HG03066 (cell line): Measurements from ENCODE around the gene PPFIA4.

Experiments used
- ATAC-seq: cut with Tn5 transposase; IDR thresholded peaks from one replicate; pipeline ENCODE4 v1.9.1; 2021; ENCODE audit warnings: low read depth; ENCODE audit not compliant: unreplicated experiment

PPFIA4 gene

DNA sequence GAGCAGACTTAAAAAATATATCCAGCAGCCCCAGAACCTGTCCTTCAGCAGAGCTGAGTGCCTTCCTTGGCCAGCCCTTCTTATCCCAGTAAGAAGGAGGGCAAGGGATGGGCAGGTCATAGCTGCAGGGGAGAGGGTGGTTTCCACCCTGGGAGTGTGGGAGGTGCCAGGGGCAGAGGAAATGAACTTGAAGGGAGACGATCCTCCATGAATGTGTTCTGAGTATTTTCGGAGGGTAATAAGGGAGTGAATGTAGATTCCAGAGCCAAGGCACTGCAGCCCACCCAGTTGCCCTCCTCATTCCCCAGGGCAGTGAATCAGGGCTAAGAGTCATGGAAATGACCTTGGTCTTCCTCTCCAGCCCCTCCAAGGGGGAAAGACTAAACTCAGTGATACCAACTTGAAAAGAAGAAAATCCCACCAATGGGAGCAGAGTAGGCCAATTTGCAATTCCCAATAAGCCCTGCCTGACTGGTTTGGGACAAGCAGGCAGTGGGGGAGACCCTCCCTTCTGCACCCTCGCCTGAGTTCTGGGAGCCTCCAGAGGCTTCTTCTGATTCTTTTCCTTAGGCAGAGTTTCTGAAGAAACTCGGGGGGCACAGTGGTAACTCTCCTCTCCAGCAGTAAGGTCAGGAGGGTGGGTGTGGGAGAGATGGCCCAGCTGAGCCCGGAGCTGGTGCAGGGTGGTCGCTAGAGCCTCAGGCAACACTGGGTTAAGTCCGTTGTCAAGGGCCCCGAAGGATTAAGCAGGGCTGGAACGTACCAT is 55.4 kb downstream of the PPFIA4 start:
- ATAC-seq, result no peak

DNA sequence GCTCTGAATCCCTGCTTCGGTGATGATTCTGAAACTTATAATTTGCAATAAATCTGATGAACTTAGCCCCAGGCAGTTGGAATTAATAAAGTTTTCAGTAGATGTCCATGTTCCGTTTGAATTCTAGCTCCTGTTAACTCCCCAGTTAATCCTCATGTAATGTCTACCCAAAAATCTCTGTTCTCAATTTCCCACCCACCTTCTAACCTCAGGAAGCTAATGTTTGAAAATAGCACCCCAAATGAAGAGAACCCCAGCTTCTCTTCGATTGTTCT is 55.9 kb downstream of the PPFIA4 start:
- no peak for ATAC-seq

DNA sequence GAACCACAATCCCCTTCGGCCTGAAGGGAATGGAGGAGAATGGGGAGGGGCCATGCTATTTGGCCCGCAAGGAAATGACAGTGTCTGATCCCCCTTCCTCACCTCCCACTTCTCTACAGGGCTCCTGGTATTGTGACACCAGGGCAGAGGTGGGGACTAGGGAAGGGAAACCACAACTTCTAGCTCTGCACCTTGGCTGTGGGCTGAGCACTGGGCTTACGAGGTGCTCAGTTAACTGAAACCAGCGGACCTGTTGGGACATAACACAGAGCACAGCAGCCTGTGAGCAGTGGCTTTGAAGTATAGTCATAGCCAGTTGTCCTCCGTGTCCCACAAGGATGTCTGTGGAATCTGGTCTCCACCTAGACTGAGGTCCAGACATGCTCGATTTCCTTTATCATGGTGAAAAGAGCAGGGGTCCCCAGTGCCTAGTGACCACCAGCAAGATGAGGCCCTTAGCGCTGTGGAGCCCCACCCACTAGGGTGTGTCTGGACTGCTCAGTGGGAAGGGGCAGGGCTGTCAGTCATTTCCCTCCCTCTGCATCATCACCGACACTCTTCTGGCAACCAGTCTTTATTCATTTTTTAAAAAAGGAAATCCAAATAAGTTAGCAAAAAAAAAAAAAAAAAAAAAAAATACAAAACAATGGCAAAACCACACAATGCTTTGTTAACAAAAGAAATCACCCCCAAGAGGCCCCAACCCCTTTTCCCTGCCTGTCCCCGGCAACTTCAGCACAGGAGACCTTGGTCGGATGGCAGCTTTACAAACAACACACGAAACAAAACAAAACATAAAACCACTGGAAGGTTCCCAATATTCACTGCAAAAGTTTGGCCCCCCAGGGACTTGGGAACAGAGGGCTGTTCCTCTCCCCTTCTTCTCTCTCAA is 56.5 kb downstream of the PPFIA4 start:
- ATAC-seq, result no peak

DNA sequence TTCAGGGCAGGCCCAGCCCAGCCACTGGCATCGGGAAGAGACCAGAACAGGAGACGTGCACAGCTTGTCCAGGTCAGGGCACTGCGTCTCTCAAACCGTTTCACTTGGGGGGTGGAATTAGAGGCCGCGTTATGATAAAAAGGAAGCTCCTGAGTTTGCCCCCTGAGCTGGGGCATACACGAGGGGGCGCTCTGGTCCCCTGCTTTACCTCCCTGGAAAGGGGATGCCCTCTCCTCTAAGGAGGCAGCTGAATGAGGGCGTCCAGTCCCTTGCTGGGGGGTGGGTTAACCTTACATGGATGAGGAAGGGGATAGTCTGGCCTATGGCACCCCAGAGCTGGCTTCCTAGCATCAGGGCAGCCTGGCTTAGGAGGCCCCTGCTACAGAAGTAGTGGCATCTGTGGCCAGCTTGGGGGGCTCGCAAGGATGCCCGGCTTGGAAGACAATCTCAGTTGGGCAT is 57.2 kb downstream of the PPFIA4 start:
- ATAC-seq, result no peak

DNA sequence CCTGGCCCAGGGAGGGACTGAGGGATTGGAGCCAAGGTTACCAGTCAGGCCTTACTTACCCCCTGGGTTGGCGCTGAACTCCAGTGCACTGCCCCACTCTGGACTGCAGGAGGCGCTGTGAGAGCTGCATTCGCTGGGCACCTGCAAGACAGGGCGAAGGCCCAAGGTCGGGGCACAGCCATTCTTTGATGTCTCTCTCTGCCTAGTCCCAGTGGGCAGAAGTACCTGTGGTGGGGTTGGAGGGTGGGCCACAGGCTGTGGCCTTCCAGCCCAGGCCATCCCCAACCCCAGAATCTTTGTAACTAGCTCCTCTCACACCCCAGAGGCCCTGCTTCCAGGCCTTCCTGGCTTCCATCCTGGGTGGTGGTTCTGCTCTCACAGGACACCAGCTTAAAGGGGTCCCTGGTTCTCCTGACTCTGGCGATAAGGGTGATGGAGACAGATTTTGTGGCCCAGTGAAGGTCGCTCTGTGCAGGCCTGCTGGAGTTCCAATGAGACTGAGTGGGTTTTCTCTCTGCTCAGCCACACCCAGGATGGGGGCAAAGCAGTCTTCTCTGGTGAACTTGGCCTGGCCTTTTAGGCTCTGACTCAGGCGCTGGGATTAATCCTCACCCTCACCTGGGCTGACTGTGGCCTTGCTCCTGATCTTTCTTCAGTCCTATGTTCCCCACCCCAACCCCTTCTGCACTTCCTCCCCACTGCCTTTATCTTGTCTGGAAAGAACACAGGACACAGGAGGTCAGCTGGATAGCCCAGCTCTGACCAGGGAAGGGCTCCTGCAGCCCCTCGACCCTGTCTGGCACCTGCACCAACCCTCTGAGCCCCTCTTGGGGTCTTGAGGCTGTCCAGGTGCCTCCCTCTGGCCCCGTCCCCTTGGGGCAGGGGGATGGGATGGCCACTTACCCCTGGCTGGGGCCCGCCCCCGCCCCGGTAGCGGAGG is 58.6 kb downstream of the PPFIA4 start:
- ATAC-seq, result no peak

DNA sequence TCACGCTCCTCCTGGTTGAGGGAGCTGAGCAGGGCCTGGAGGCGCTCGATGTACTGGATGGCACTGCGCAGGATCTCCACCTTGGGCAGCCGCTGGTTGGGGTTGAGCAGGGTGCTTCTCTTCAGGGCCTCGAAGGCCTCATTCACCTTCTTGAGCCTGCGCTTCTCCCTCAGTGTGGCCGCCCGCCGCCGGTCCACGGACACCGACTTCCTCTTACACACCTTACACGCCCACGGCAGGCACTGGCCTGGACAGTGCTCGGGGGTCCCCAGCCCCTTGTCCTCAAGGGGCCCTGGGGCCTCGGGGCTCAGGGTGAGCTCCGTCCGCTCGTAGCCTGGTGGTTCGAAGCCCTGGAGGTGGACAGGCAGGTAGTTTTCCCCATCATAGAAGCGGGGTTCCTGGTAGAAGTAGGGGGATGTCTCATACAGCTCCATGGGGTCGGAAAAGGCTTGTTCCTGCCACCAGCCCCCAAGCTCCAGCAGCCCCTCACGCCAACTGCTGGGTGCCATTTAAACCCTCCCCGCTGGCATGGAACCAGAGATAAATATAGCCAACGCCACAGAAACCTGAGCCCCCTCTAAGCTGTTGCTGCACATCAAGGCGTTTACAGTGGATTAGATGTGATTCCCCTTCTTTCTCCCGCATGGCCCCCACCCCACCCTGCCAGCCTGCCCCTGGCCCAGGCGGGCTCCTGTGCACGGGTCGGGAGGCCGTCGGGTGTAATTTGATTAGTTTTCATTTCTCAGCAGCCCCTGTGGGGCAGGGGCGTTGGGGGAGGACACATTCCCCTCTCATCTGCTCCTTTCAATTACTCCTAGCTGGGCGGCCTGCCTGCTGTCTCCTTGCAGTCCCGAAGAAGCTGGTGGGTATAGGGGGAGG is 59.5 kb downstream of the PPFIA4 start, which contains the start of gene MYOG:
Gene MYOG, minus strand, starts transcription at position 485 of the 879 bp plus-strand sequence. Its CDS starts 51 bp downstream, at position 434.
- no peak for ATAC-seq

DNA sequence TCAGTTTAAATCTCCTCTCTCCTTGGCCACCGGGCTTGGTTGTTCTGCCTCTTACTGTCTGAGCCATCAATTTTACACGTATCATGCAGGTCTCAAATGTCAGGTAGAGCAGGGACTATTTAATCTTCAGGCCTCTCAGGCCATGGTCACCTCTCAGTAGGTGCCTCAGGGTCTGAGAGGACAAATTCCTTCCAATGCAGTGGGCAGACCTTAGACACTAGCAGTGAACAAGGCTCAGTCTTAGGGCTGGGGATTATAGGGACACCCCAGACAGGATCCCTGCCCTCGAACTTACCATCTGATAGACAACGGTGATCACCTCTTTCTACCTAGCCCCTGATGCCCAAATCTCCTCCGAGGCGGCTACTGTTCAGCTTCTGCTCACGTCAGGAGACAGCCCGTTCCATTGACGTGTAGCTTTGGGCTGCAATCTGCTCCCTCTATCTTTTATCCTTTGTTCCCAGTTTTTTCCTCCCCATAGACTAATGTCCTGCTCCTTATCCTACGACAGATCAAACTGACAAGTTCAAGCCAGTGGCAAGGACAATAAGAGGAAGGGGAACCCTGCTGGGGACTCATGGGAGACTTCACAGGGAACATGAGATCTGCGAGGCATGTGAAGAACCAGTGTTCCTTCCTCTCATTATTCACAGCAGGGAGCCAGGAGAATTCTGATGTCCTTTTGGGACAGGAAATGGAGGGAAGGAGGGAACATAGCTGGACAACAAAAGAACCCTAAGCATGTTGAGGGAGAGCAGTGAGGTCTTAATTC is 60.9 kb downstream of the PPFIA4 start:
- ATAC-seq, result no peak

DNA sequence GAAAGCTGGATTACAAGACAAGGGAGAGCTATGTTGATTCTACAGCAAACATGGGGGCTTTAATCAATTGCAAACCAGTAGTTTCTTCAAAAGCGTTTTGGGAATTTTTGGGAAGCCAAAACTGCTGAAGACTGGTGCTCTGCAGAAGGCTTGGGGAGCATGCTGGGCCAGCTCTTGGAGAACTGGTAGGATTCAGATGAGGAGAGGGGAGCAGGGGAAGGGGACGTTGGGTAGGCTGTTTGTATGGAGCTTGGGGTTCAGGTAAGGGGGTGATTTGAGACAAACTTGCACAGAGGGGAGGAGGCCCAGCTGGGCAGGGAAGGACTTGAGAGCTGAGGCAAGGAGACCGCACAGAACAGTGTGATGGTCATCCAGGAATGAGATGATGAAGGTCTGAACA is 62.1 kb downstream of the PPFIA4 start:
- no peak for ATAC-seq

DNA sequence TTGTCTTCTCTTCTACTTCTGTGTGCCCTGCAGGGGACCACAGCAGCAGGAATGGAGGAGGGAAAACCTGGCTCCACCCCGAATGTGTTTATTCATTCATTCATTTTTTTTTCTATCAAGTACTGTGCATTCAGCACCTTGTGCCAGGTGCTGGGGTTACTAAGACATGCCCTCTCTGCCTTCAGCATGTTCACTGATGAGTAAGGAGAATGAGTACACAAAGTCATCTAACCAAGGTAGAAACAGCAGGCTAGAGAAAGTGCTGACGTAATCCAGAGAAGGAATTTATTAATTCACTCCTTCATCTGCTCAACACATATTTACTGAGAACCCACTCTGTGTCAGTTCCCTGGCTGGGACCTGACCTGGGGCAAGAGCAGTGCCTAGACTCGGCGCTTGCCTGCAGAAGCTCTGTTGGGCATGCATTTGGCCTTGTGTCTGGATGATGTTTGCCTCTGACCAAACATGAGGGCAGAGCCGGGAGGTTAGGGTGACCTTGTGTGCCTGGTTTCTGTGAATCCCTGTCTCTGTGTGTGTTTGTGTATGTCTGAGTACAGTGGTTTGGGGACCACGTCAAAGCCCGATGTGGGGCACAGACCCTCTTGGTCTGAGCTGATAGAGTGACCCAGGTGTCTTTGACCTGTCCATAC is 62.8 kb downstream of the PPFIA4 start:
- ATAC-seq, result no peak

DNA sequence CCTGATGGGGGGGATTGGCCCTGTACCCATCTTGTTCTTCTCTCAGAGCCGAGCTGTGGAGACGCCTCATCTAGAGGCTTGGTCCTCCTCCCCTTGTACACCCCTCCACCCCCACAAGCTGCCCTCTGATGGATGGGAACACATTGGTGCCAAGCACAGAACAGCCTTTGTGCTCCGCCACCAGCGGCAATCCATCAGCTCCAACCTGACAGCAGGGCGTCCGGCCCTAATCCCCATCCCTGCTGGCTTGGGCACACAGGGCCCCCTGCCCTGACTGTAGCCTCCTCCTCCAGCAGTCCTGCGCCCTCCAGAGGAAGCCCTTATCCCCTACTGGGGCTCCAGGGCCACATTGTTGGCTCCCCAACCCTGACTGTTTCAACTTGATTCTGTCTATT is 63.4 kb downstream of the PPFIA4 start:
- no peak for ATAC-seq

DNA sequence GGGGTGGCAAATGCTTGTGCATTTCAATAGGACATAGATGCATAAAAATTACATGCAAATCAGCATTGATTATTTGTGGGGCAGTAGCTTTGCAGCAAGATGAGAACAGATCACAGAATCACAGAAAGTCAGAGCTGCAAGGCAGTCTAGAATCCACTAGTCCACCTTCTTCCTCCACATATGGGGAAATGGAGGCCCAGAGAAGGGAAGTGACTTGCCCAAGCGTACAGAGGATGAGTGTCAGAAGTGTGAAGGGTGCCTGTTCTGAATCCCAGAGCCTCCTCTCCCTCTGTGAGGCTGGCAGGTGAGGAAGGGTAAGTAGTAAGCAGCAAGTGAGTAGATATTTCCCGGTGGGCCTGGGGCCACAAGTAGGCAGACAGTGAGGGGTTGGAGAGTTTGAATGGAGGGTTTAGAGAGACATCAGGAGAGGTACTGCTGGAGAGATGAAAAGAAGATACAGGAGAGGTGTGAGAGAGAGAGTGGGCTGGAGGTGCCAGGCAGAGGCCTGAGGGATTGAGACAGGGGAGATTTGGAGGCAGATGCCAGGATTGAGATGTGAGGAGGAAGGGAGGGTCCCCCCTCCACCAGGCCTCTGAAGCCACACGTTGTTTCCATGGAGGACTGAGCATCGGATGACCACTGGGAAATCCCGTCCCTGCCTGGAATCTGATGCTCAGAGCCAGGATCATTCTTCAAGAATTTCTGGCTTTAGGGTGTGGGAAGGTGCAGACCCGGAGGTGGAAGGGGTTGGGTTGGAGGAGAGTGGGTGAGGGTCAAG is 64.3 kb downstream of the PPFIA4 start:
- no peak for ATAC-seq

DNA sequence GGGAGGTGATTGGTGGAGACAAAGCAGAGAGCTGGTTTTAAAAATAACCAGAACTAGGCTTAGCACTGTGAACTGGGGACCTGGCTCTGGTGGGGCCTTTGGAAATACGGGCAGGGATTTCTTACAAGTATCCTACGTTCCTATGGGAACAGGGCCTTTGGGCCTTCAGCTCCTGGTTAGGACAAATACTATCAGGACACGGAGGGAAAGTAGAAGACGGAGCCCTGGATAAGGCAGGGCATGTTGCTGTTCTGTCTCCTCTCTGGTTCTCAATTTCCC is 64.8 kb downstream of the PPFIA4 start:
- ATAC-seq, result no peak

DNA sequence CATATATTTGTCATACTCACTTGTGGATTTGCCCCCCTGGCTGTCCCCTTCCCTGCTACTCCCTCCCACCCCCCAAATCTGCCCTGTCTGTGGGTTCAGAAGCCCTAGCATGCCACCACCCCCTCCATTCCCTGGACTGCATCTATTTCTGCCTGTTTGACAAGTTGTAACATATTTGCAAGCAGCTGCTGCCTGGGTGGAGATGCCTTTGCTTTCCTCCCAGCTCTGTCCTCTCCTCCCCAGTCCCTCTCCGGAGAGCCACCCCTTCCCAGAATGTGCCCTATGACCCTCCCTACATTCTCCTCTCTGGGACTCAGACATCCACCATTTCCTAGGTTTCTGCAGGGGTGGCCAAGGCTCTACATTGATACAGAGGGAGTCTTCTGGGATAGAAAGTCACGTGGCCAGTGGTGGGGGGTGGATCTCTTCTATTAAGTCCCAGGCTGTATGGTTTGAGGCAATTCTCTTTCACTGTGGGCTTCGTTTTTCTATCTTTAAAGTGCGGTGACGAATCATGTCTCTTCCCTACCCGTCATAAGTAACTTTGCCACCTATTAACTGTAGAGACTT is 65.6 kb downstream of the PPFIA4 start:
- no peak for ATAC-seq

DNA sequence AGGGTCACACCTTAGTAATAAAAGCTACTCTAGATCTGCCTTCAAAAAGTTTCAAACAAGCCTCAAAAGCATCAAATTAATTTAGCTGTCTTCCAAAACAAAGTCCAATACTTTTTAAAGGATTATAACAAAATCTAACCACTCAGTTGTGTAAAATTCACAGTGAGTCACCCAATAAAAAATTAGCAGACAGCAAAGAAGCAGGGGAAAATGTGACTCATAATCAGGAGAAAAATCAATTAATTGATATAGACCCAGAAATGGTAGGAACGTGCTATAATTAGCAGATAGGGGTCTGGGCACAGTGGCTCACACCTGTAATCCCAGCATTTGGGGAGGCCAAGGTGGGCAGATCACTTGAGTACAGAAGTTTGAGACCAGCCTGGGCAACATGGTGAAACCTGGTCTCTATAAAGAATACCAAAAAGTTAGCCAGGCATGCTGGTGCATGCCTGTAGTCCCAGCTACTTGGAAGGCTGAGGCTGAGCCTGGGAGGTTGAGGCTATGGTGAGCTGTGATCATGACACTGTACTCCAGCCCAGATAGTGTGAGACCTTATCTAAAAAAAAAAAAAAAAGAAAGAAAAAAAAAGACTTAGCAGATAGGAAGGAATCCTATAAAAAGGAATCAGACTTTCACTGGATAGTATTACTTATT is 67.6 kb downstream of the PPFIA4 start:
- no peak for ATAC-seq

DNA sequence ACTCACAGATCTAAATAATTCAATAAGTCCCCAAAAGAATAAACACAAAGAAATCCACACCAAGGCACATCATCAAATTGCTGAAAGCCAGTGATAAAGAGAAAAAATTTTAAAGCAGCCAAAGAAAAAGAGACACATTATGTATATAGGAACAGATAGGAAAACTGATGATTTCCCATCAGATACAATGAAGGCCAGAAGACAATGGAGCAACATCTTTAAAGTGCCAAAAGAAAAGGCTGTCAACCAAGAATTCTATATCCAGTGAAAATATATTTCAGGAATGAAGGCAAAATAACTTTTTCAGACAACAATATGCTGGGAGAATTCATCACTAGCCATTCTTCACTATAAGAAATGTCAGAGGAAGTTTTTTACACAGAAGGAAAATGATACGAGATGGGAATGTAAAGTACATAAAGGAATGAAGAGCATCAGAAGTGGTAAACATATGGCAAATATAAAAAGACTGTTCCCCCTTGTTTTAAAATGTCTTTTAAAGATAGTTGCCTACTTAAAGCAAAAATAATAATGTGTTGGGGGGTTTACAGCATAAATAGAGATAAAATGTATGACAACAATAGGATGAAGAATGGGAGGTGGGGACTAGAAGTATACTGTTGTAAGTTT is 68.9 kb downstream of the PPFIA4 start:
- ATAC-seq, result no peak

DNA sequence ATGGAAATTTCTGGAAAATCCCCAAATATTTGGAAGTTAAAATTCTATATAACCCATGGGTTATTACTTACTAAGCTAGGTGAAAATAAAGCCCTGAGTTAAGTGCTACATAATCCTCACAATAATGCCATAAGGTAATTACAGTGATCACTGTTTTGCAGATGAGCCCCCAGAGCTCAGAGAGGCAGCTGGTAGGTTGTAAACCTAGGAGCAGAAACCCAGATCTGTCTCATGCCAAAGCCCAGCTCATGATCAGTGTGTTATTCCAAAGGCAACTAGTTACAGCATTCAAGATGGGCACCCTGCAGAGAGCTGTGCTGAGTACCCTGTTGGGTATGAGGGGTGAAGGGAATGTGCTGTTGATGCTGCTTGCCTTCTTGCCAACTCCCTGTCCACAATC is 70.3 kb downstream of the PPFIA4 start:
- no peak for ATAC-seq

DNA sequence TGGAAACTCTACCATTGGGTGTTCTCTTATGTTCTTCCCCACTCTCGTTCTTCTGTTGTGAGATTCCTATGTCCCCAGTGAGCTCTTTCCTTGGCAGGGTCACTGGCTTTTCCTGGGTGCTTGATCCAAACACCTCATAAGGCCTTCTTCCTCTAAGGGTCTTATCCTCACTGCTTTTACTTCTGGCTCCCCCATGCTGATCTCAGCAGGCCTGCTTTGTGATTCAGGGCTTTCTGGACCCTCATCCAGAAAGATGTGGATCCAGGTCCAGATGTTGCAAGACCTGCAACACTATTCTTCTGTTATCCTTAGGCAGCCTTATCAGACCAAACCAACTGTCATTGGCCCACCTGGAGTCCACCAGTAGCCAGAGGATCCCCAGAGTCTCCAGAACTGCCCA is 70.7 kb downstream of the PPFIA4 start:
- ATAC-seq, result no peak
